ENCODE results near the gene KCNK7.

DNA sequence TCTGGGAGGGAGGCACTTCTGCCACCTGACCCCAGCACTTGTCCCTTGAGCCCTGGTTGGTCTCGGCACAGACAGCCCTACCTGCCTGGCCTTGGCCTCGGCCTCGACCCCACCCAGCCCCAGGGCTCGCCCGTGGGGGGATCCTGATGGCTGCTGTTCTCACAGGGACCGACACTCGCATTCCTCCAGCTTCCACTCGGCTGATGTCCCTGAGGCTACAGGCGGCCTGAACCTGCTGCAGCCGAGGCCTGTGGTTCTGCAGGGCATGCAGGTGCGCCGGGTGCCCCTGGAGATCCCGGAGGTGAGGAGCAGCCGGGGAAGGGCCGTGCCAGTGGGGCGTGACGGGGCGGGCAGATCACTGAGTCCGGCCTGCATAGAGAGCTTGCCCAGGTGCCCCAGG is 25.1 kb upstream of the KCNK7 start:
- TF ChIP-seq, protein P1, sequence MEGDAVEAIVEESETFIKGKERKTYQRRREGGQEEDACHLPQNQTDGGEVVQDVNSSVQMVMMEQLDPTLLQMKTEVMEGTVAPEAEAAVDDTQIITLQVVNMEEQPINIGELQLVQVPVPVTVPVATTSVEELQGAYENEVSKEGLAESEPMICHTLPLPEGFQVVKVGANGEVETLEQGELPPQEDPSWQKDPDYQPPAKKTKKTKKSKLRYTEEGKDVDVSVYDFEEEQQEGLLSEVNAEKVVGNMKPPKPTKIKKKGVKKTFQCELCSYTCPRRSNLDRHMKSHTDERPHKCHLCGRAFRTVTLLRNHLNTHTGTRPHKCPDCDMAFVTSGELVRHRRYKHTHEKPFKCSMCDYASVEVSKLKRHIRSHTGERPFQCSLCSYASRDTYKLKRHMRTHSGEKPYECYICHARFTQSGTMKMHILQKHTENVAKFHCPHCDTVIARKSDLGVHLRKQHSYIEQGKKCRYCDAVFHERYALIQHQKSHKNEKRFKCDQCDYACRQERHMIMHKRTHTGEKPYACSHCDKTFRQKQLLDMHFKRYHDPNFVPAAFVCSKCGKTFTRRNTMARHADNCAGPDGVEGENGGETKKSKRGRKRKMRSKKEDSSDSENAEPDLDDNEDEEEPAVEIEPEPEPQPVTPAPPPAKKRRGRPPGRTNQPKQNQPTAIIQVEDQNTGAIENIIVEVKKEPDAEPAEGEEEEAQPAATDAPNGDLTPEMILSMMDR (IDR thresholded peaks at IDR 0.05; ENCODE audit: insufficient read depth, low read depth, low read length) = no peak
- no peak for TF ChIP-seq EZH2 (IDR thresholded peaks at IDR 0.05; ENCODE audit: insufficient read depth, low read length)

Data from astrocyte (in vitro differentiated cells and primary cell).